GM08714 (cell line): ENCODE data around the gene METTL27.
"Not testable (repeated sequence)": the region's sequence is repeated elsewhere in the genome, so short reads cannot be mapped to it uniquely, and the experiment has no call there.

Experiments
- H3K4me3 ChIP-seq: fragments of 200-500 bp; sonication (Bioruptor generic); 2 replicates; pipeline ENCODE4 v1.5.1; 2014; ENCODE audit warnings: mild to moderate bottlenecking, low read length, inconsistent platforms
- ZNF274 ChIP-seq: IDR thresholded peaks from 2 replicates; pipeline ENCODE4 v1.6.1; 2012; ENCODE audit warnings: mild to moderate bottlenecking, low read depth, low read length

The METTL27 gene

DNA sequence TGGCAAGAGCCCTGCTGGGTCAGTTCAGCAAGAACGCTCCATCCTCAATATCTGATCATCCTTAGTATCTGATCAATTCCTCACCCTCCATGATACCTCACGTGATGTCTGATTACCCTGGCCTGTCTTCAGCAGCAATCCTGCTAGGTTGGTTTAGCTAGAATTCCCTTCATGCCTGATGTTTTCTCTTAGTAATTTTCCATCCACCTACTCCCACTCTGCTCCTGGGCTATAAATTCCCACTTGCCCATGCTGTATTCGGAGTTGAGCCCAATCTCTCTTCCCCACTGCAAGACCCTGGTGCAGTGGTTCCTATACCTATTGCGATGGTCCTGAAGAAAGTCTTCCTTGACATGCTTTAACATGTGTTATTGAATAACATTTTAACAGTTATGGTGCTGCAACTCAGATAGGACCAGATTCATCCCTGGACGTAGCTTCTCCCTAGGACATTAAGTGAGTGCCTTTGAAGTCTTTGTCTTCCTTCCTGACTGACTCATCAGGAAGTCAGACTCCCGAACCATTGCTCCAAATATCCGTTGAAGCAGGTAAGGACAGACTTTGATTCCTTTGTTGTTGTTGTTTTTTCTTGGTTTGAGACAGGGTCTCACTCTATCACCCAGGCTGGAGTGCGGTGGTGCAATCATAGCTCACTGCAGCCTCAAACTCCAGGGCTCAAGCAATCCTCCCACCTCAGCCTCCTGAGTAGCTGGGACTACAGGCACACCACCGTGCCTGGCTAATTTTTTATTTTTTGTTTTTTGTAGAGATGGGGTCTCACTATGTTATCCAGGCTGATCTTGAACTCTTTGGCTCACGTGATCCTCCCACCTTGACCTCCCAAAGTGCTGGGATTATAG, 42.8 kb downstream of the METTL27 start:
- TF ChIP-seq ZNF274 = no peak

DNA sequence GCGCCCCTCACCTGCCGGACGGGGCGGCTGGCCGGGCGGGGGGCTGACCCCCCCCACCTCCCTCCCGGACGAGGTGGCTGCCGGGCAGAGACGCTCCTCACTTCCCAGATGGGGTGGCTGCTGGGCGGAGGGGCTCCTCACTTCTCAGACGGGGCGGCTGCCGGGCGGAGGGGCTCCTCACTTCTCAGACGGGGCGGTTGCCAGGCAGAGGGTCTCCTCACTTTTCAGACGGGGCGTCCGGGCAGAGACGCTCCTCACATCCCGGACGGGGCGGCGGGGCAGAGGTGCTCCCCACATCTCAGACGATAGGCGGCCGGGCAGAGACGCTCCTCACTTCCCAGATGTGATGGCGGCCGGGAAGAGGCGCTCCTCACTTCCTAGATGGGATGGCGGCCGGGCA, 45.1 kb downstream of the METTL27 start:
- H3K4me3 ChIP-seq = not testable (repeated sequence)

More for the DNA sequence above, 42.8 kb downstream of the METTL27 start:
- H3K4me3 ChIP-seq = no peak overlapping the region

- not testable (repeated sequence) for H3K4me3 ChIP-seq
Observed at GRCh38 chr7:73796656-73797055, 45.7 kb downstream of the METTL27 start.

- H3K4me3 ChIP-seq = not testable (repeated sequence)
Observed at GRCh38 chr7:73795188-73795587, 47.1 kb downstream of the METTL27 start.

GRCh38 chr7:73791170-73791690, 51.1 kb downstream of the METTL27 start:
- H3K4me3 ChIP-seq = not testable (repeated sequence)

GRCh38 chr7:73789051-73789450, 53.3 kb downstream of the METTL27 start:
- TF ChIP-seq ZNF274 = no peak

DNA sequence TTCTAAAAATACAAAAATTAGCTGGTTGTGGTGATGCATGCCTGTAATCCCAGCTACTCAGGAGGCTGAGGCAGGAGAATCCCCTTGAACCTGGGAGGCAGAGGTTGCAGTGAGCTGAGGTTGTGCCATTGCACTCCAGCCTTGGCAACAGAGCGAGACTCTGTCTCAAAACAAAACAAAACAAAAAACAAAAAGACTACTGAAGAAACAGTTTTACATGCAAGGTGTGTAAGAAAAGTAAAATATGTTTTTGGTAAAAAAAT, 54.6 kb downstream of the METTL27 start:
- not testable (repeated sequence) for H3K4me3 ChIP-seq

More at GRCh38 chr7:73789051-73789450, 53.3 kb downstream of the METTL27 start:
- H3K4me3 ChIP-seq = no peak overlapping the region

GRCh38 chr7:73786588-73786987, 55.7 kb downstream of the METTL27 start:
- H3K4me3 ChIP-seq = no peak overlapping the region
- TF ChIP-seq ZNF274 = no peak
